Ishikawa (cell line): Measurements from ENCODE around the gene SAP30.

Source experiments
- CEBPB ChIP-seq: IDR thresholded peaks from 2 replicates; pipeline ENCODE4 v1.6.1; 2012
- CREB1 ChIP-seq: IDR thresholded peaks from 2 replicates; pipeline ENCODE4 v1.6.1; 2012; ENCODE audit warnings: low read depth
- EGR1 ChIP-seq: IDR thresholded peaks from 2 replicates; pipeline ENCODE4 v1.6.1; 2012
- EP300 ChIP-seq: IDR thresholded peaks from 2 replicates; pipeline ENCODE4 v1.6.1; 2012; ENCODE audit warnings: borderline replicate concordance
- FOXM1 ChIP-seq: IDR thresholded peaks from 2 replicates; pipeline ENCODE4 v1.6.1; 2012; ENCODE audit warnings: low read depth, borderline replicate concordance
- MAX ChIP-seq: IDR thresholded peaks from 2 replicates; pipeline ENCODE4 v1.6.1; 2012
- NFIC ChIP-seq: IDR thresholded peaks from 2 replicates; pipeline ENCODE4 v1.6.1; 2012
- RAD21 ChIP-seq: IDR thresholded peaks from 2 replicates; pipeline ENCODE4 v1.6.1; 2012; ENCODE audit warnings: low read depth
- TAF1 ChIP-seq: IDR thresholded peaks from 2 replicates; pipeline ENCODE4 v1.6.1; 2012; ENCODE audit warnings: low read depth, mild to moderate bottlenecking
- TCF12 ChIP-seq: IDR thresholded peaks from 2 replicates; pipeline ENCODE4 v1.6.1; 2012; ENCODE audit warnings: low read depth
- TEAD4 ChIP-seq: IDR thresholded peaks from 2 replicates; pipeline ENCODE4 v1.6.1; 2012
- USF1 ChIP-seq: IDR thresholded peaks from 2 replicates; pipeline ENCODE4 v1.6.1; 2012
- YY1 ChIP-seq: IDR thresholded peaks from 2 replicates; pipeline ENCODE4 v1.6.1; 2012; ENCODE audit warnings: low read depth
- ZBTB7A ChIP-seq: IDR thresholded peaks from 2 replicates; pipeline ENCODE4 v1.6.1; 2012; ENCODE audit warnings: low read depth
- TF ChIP-seq, protein P1 (sequence below): IDR thresholded peaks from 2 replicates; pipeline ENCODE4 v1.6.1; 2012; ENCODE audit warnings: low read depth, mild to moderate bottlenecking

Gene SAP30

GRCh38 chr4:173357939-173358338 lies 12.8 kb upstream of the SAP30 start:
- no peak for TF ChIP-seq EP300
- no peak for TF ChIP-seq EGR1
- no peak for TF ChIP-seq ZBTB7A
- TF ChIP-seq TEAD4 = no peak
- no peak for TF ChIP-seq CEBPB
- TF ChIP-seq TAF1 = no peak
- no peak for TF ChIP-seq FOXM1
- TF ChIP-seq USF1 = no peak
- no peak for TF ChIP-seq MAX
- TF ChIP-seq CREB1 = no peak

- TF ChIP-seq EGR1 (no peak), TCF12 (no peak), RAD21 (no peak), TEAD4 (no peak), NFIC (no peak), EP300 (no peak)
- TF ChIP-seq, protein P1, sequence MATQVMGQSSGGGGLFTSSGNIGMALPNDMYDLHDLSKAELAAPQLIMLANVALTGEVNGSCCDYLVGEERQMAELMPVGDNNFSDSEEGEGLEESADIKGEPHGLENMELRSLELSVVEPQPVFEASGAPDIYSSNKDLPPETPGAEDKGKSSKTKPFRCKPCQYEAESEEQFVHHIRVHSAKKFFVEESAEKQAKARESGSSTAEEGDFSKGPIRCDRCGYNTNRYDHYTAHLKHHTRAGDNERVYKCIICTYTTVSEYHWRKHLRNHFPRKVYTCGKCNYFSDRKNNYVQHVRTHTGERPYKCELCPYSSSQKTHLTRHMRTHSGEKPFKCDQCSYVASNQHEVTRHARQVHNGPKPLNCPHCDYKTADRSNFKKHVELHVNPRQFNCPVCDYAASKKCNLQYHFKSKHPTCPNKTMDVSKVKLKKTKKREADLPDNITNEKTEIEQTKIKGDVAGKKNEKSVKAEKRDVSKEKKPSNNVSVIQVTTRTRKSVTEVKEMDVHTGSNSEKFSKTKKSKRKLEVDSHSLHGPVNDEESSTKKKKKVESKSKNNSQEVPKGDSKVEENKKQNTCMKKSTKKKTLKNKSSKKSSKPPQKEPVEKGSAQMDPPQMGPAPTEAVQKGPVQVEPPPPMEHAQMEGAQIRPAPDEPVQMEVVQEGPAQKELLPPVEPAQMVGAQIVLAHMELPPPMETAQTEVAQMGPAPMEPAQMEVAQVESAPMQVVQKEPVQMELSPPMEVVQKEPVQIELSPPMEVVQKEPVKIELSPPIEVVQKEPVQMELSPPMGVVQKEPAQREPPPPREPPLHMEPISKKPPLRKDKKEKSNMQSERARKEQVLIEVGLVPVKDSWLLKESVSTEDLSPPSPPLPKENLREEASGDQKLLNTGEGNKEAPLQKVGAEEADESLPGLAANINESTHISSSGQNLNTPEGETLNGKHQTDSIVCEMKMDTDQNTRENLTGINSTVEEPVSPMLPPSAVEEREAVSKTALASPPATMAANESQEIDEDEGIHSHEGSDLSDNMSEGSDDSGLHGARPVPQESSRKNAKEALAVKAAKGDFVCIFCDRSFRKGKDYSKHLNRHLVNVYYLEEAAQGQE = no peak
Measured at GRCh38 chr4:173360587-173361221, 10.1 kb upstream of the SAP30 start.

DNA sequence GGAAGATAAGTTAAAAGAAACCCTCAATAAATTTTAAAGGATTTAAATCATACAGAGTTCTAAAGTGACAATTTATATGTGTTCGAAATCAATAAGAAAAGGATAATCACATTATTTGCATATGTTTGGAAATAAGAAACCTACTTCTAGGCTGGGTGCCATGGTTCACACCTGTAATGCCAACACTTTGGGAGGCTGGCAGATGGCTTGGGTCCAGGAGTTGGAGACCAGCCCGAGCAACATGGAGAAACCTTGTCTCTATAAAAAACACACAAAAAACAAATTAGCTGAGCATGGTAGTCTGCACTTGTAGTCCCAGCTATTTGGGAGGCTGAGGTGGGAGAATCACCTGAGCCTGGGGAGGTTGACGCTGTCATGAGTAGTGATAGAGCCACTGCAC lies 8.1 kb upstream of the SAP30 start:
- TF ChIP-seq, protein P1 = no peak
- TF ChIP-seq EGR1 (no peak), EP300 (no peak), TEAD4 (no peak), ZBTB7A (no peak), RAD21 (no peak), TAF1 (no peak)

GRCh38 chr4:173365359-173365996 lies 5.3 kb upstream of the SAP30 start:
- TF ChIP-seq ZBTB7A = no peak
- no peak for TF ChIP-seq CREB1
- no peak for TF ChIP-seq CEBPB
- no peak for TF ChIP-seq NFIC
- no peak for TF ChIP-seq EGR1
- TF ChIP-seq USF1 = no peak
- no peak for TF ChIP-seq TEAD4
- TF ChIP-seq RAD21 = no peak
- no peak for TF ChIP-seq MAX
- no peak for TF ChIP-seq YY1
- TF ChIP-seq, protein P1 = no peak
- TF ChIP-seq TAF1 = no peak
- TF ChIP-seq FOXM1 = no peak
- TF ChIP-seq EP300 = no peak
- TF ChIP-seq TCF12 = no peak

GRCh38 chr4:173367285-173367684 lies 3.5 kb upstream of the SAP30 start:
- no peak for TF ChIP-seq FOXM1
- no peak for TF ChIP-seq CREB1
- no peak for TF ChIP-seq CEBPB
- no peak for TF ChIP-seq YY1
- TF ChIP-seq EP300 = no peak
- TF ChIP-seq TEAD4 = no peak
- TF ChIP-seq TCF12 = no peak
- no peak for TF ChIP-seq USF1
- no peak for TF ChIP-seq RAD21
- TF ChIP-seq EGR1 = no peak
- TF ChIP-seq, protein P1 = no peak
- no peak for TF ChIP-seq ZBTB7A
- TF ChIP-seq TAF1 = no peak
- no peak for TF ChIP-seq MAX
- no peak for TF ChIP-seq NFIC
